H9 (cell line): ENCODE data around the gene MREG. TPM values are rescaled to one million over a fixed set of nuclear protein-coding genes. Genes with fewer than 3 reads are reported as not detected.

Source experiments
- DNase-seq: peaks from one replicate; pipeline ENCODE4 v3.0.0-alpha.2; 2017
- H2AFZ ChIP-seq: one replicate; pipeline ENCODE4 v1.6.1; 2013; ENCODE audit warnings: mild to moderate bottlenecking, low read length, control low read depth, moderate library complexity
- H2AK5ac ChIP-seq: 2 replicates; pipeline ENCODE4 v1.6.1; 2013; ENCODE audit warnings: low read length, control low read depth, mixed read lengths; ENCODE audit not compliant: insufficient read length
- H2BK120ac ChIP-seq: one replicate; pipeline ENCODE4 v1.6.1; 2013; ENCODE audit warnings: low read depth, mild to moderate bottlenecking, low read length, control low read depth, inconsistent platforms; ENCODE audit not compliant: poor library complexity, severe bottlenecking
- H2BK12ac ChIP-seq: 2 replicates; pipeline ENCODE4 v1.6.1; 2013; ENCODE audit warnings: low read length, control low read depth, mixed read lengths, low read depth; ENCODE audit not compliant: insufficient read length
- H2BK15ac ChIP-seq: 2 replicates; pipeline ENCODE4 v1.6.1; 2013; ENCODE audit warnings: low read depth, low read length, control low read depth
- H2BK20ac ChIP-seq: one replicate; pipeline ENCODE4 v1.6.1; 2013; ENCODE audit warnings: low read depth, mild to moderate bottlenecking, low read length, control low read depth, inconsistent platforms; ENCODE audit not compliant: poor library complexity, severe bottlenecking
- H2BK5ac ChIP-seq: 2 replicates; pipeline ENCODE4 v1.6.1; 2013; ENCODE audit warnings: low read length, control low read depth, mixed read lengths; ENCODE audit not compliant: insufficient read length
- H3K14ac ChIP-seq: 2 replicates; pipeline ENCODE4 v1.6.1; 2013; ENCODE audit warnings: low read length, control low read depth; ENCODE audit not compliant: insufficient read depth
- H3K18ac ChIP-seq: 2 replicates; pipeline ENCODE4 v1.6.1; 2013; ENCODE audit warnings: low read depth, mild to moderate bottlenecking, mixed read lengths, low read length, control low read depth; ENCODE audit not compliant: insufficient read length
- H3K23ac ChIP-seq: 2 replicates; pipeline ENCODE4 v1.6.1; 2013; ENCODE audit warnings: low read length, control low read depth, mixed read lengths, low read depth; ENCODE audit not compliant: insufficient read length
- H3K23me2 ChIP-seq: 2 replicates; pipeline ENCODE4 v1.6.1; 2013; ENCODE audit warnings: low read depth, mild to moderate bottlenecking, mixed read lengths, low read length, control low read depth; ENCODE audit not compliant: insufficient read length, poor library complexity, severe bottlenecking
- H3K27ac ChIP-seq: 2 replicates; pipeline ENCODE4 v1.5.1; 2013; ENCODE audit warnings: low read length, control low read depth, mixed read lengths, low read depth; ENCODE audit not compliant: insufficient read length
- H3K27me3 ChIP-seq: 2 replicates; pipeline ENCODE4 v1.6.1; 2013; ENCODE audit warnings: low read length, control low read depth, inconsistent platforms; ENCODE audit not compliant: insufficient read depth
- H3K4ac ChIP-seq: 2 replicates; pipeline ENCODE4 v1.6.1; 2013; ENCODE audit warnings: low read depth, mild to moderate bottlenecking, control low read depth, inconsistent platforms, low read length, moderate library complexity
- H3K4me1 ChIP-seq: 2 replicates; pipeline ENCODE4 v1.6.1; 2013; ENCODE audit warnings: low read length, control low read depth, inconsistent platforms; ENCODE audit not compliant: insufficient read depth
- H3K4me2 ChIP-seq: 2 replicates; pipeline ENCODE4 v1.6.1; 2013; ENCODE audit warnings: low read length, control low read depth, mixed read lengths; ENCODE audit not compliant: insufficient read length, insufficient read depth
- H3K56ac ChIP-seq: 2 replicates; pipeline ENCODE4 v1.6.1; 2013; ENCODE audit warnings: low read depth, mild to moderate bottlenecking, mixed read lengths, low read length, control low read depth; ENCODE audit not compliant: insufficient read length
- H3K79me1 ChIP-seq: 2 replicates; pipeline ENCODE4 v1.6.1; 2013; ENCODE audit warnings: low read depth, mild to moderate bottlenecking, moderate library complexity, low read length, control low read depth, inconsistent platforms; ENCODE audit not compliant: insufficient read depth, poor library complexity, severe bottlenecking
- H3K79me2 ChIP-seq: 2 replicates; pipeline ENCODE4 v1.6.1; 2013; ENCODE audit warnings: low read length, control low read depth, inconsistent platforms; ENCODE audit not compliant: insufficient read depth
- H3K9ac ChIP-seq: 2 replicates; pipeline ENCODE4 v1.6.1; 2013; ENCODE audit warnings: low read length, control low read depth, mixed read lengths; ENCODE audit not compliant: insufficient read length; ENCODE audit errors: extremely low read depth
- H3K9me3 ChIP-seq: one replicate; pipeline ENCODE4 v1.6.1; 2013; ENCODE audit warnings: low read depth, low read length, inconsistent platforms; ENCODE audit not compliant: control insufficient read depth
- H3T11ph ChIP-seq: one replicate; pipeline ENCODE4 v1.6.1; 2013; ENCODE audit warnings: mild to moderate bottlenecking, low read length, control low read depth, inconsistent platforms
- H4K20me1 ChIP-seq: one replicate; pipeline ENCODE4 v1.6.1; 2013; ENCODE audit not compliant: control insufficient read depth, insufficient read length, insufficient read depth
- H4K5ac ChIP-seq: 2 replicates; pipeline ENCODE4 v1.6.1; 2013; ENCODE audit warnings: low read depth, mild to moderate bottlenecking, mixed read lengths, low read length, control low read depth; ENCODE audit not compliant: insufficient read length
- H4K8ac ChIP-seq: replicated peaks from 2 replicates; pipeline ENCODE4 v1.6.1; 2013; ENCODE audit warnings: low read length, control low read depth, mixed read lengths, low read depth; ENCODE audit not compliant: insufficient read length
- H4K91ac ChIP-seq: 2 replicates; pipeline ENCODE4 v1.6.1; 2013; ENCODE audit warnings: low read depth, mild to moderate bottlenecking, moderate library complexity, mixed read lengths, low read length, control low read depth; ENCODE audit not compliant: insufficient read length
- H3K27ac Mint-ChIP-seq, 3 experiments: 2 replicates in 2 of 3; 3 replicates in 1 of 3; pipeline ENCODE4 v1.8.0; 2020 to 2021; ENCODE audit warnings: mixed read lengths in 3 of 3, mild to moderate bottlenecking in 1 of 3, moderate library complexity in 1 of 3
- H3K27me3 Mint-ChIP-seq: 2 replicates; pipeline ENCODE4 v1.8.0; 2021; ENCODE audit warnings: low read depth, mild to moderate bottlenecking, moderate library complexity, mixed read lengths
- H3K36me3 Mint-ChIP-seq, 3 experiments: 2 replicates in 2 of 3; 3 replicates in 1 of 3; pipeline ENCODE4 v1.8.0; 2020 to 2021; ENCODE audit warnings: low read depth in 3 of 3, mixed read lengths in 3 of 3; ENCODE audit not compliant: insufficient read depth in 1 of 3
- H3K4me1 Mint-ChIP-seq, 2 experiments: 2 replicates each; pipeline ENCODE4 v1.8.0; 2020; ENCODE audit warnings: mixed read lengths in 2 of 2
- H3K4me3 Mint-ChIP-seq, 2 experiments: 2 replicates in 1 of 2; 3 replicates in 1 of 2; pipeline ENCODE4 v1.8.0; 2020 to 2021; ENCODE audit warnings: mild to moderate bottlenecking in 2 of 2, mixed read lengths in 2 of 2, moderate library complexity in 1 of 2
- H3K9me3 Mint-ChIP-seq, 2 experiments: 2 replicates in 1 of 2; 3 replicates in 1 of 2; pipeline ENCODE4 v1.8.0; 2020; ENCODE audit warnings: mild to moderate bottlenecking in 2 of 2, mixed read lengths in 2 of 2, moderate library complexity in 1 of 2
- CTCF ChIP-seq: fragments of 200-600 bp; sonication (generic); conservative IDR thresholded peaks from 3 replicates; pipeline ENCODE4 v1.8.0; 2021; ENCODE audit warnings: antibody characterized with exemption, mild to moderate bottlenecking
- WGBS: extraction: QIAGEN DNeasy Blood & Tissue Kit; methylation state at CpG from one replicate; pipeline ENCODE4 v1.1.7; 2013; ENCODE audit warnings: missing lambda C conversion rate, low lambda C conversion rate, mixed read lengths; ENCODE audit not compliant: insufficient read length; ENCODE audit errors: extremely low coverage; 5-methylcytosine and 5-hydroxymethylcytosine counted together
- total RNA-seq: library from RNA; stranded (reverse); gene quantifications from 2 replicates; pipeline ENCODE4 v1.2.1, GENCODE V29; 2021

Gene MREG
- total RNA-seq, 1 experiment from 2014 or later: 21.8 TPM

GRCh38 chr2:216006164-216006663, 7.1 kb downstream of the MREG start:
- H3K4me2 ChIP-seq: no peak overlapping the region
- no peak overlapping the region for H3K27ac ChIP-seq
- no peak overlapping the region for H2BK120ac ChIP-seq
- no peak overlapping the region for H4K5ac ChIP-seq
- H3K79me1 ChIP-seq: no peaks in the 10 kb centered on the region
- no peaks in the 10 kb centered on the region for H3K27me3 ChIP-seq
- H3K18ac ChIP-seq: no peak overlapping the region
- no peaks in the 10 kb centered on the region for H3K9me3 Mint-ChIP-seq
- no peak overlapping the region for H2BK15ac ChIP-seq
- no peak overlapping the region for H4K91ac ChIP-seq
- H3K23ac ChIP-seq: no peak overlapping the region
- H3K4ac ChIP-seq: no peak overlapping the region
- H2AFZ ChIP-seq: no peak overlapping the region
- no peaks in the 10 kb centered on the region for H3K9me3 ChIP-seq
- no peaks in the 10 kb centered on the region for H3K23me2 ChIP-seq
- peak; percentile 85 for DNase-seq
- peaks cover 14% of the 10 kb centered on the region; the same call in 1 of the 2 replicates for H3K4me1 ChIP-seq
- peaks cover 20 to 42% of the 10 kb centered on the region in 2 experiments for H3K4me1 Mint-ChIP-seq
- H3K9ac ChIP-seq: no peak overlapping the region
- no peaks in the 10 kb centered on the region for H4K20me1 ChIP-seq
- H3K27ac Mint-ChIP-seq: peak overlapping the region; percentile 84 to 89 (median 89)
- no peak overlapping the region for H2BK5ac ChIP-seq
- no peak overlapping the region for H2BK20ac ChIP-seq
- peaks cover 0 to 6% (median 2%) of the 10 kb centered on the region in 3 experiments; a peak in 3 of 7 replicates for H3K36me3 Mint-ChIP-seq
- no CpG with 5 or more reads among the region's 10 CpGs for WGBS
- H4K8ac ChIP-seq: no peak overlapping the region
- H3K14ac ChIP-seq: no peak overlapping the region
- H2BK12ac ChIP-seq: no peak overlapping the region
- H3K27me3 Mint-ChIP-seq: no peaks in the 10 kb centered on the region
- no peak for TF ChIP-seq CTCF
- peaks cover 8% of the 10 kb centered on the region; the same call in 1 of the 2 replicates for H3K79me2 ChIP-seq
- H3K4me3 Mint-ChIP-seq: peak overlapping the region in 1 of 2 experiments; percentile 43; a peak in 2 of 5 replicates
- no peak overlapping the region for H3K56ac ChIP-seq
- H3T11ph ChIP-seq: no peak overlapping the region
- no peak overlapping the region for H2AK5ac ChIP-seq
